Fibroblast of lung (primary cell): ENCODE data around the gene ERFL.

Experiments
- EZH2 ChIP-seq: IDR thresholded peaks from 2 replicates; pipeline ENCODE4 v1.5.1; 2012; ENCODE audit warnings: low read length, control low read depth, mild to moderate bottlenecking; ENCODE audit errors: missing control alignments
- TF ChIP-seq, protein P1 (sequence below), 2 donors: IDR thresholded peaks in 1 of 2; conservative IDR thresholded peaks in 1 of 2; 1 replicate in 1 of 2; 2 replicates in 1 of 2; pipeline ENCODE4 v1.5.1; 2011 to 2012; ENCODE audit warnings: low read length in 2 of 2, control low read depth in 1 of 2, inconsistent platforms in 1 of 2, low read depth in 1 of 2, mild to moderate bottlenecking in 1 of 2

DNA sequence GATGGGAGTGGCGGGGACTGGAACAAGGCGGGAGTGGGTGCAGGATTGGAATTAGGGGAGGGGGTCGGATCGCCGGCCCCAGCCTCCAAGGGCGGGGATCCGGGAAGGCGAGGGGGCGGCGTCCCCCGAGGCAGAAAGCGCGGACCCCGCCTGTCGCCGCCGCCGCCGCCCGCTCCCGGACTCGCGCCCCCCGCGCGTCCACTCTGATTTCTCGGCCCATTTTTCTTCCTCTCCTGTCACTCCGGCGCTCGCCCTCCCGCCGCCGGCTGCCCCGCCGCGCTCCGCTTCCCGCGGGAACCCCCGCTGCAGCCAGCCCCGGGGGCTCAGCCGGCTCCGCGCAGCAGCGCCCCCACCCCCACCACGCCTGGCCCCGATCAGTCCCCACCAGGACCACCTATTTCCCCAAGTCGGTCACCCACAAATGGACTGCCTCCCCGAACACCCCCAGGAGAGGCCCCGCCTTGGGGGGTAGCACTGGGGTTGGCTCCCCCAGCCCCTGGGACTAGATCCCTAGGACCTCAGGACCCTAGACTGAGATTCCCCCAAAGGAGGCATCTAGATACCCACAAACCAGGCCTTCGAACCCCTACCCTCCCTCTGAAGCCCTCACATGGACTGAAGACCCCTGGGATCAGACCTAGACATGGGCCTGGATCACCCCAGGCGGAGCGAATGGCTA, 12.6 kb upstream of the ERFL start:
- TF ChIP-seq, protein P1, sequence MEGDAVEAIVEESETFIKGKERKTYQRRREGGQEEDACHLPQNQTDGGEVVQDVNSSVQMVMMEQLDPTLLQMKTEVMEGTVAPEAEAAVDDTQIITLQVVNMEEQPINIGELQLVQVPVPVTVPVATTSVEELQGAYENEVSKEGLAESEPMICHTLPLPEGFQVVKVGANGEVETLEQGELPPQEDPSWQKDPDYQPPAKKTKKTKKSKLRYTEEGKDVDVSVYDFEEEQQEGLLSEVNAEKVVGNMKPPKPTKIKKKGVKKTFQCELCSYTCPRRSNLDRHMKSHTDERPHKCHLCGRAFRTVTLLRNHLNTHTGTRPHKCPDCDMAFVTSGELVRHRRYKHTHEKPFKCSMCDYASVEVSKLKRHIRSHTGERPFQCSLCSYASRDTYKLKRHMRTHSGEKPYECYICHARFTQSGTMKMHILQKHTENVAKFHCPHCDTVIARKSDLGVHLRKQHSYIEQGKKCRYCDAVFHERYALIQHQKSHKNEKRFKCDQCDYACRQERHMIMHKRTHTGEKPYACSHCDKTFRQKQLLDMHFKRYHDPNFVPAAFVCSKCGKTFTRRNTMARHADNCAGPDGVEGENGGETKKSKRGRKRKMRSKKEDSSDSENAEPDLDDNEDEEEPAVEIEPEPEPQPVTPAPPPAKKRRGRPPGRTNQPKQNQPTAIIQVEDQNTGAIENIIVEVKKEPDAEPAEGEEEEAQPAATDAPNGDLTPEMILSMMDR (conservative IDR thresholded peaks at IDR 0.05 in 1 of 2, IDR thresholded peaks at IDR 0.05 in 1 of 2; ENCODE audit: low read depth in 1 of 2, low read length in 2 of 2) = no peak
- no peak for TF ChIP-seq EZH2
